ENCODE data around the gene KCNAB1.

GRCh38 chr3:156098437-156099035 lies 21.8 kb upstream of the KCNAB1 start:
- TF ChIP-seq POLR2A (IDR thresholded peaks at IDR 0.05), result no peak
- TF ChIP-seq, protein P1, sequence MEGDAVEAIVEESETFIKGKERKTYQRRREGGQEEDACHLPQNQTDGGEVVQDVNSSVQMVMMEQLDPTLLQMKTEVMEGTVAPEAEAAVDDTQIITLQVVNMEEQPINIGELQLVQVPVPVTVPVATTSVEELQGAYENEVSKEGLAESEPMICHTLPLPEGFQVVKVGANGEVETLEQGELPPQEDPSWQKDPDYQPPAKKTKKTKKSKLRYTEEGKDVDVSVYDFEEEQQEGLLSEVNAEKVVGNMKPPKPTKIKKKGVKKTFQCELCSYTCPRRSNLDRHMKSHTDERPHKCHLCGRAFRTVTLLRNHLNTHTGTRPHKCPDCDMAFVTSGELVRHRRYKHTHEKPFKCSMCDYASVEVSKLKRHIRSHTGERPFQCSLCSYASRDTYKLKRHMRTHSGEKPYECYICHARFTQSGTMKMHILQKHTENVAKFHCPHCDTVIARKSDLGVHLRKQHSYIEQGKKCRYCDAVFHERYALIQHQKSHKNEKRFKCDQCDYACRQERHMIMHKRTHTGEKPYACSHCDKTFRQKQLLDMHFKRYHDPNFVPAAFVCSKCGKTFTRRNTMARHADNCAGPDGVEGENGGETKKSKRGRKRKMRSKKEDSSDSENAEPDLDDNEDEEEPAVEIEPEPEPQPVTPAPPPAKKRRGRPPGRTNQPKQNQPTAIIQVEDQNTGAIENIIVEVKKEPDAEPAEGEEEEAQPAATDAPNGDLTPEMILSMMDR (IDR thresholded peaks at IDR 0.05), result no peak
- TF ChIP-seq POLR2AphosphoS5 (IDR thresholded peaks at IDR 0.05), result no peak
- no peak for TF ChIP-seq EP300 (IDR thresholded peaks at IDR 0.05; ENCODE audit: low read depth)

Data from transverse colon (tissue), 4 donors.